H1 (cell line): ENCODE data around the gene PTGIR. TPM values are rescaled to one million over a fixed set of nuclear protein-coding genes. Genes with fewer than 3 reads are reported as not detected.

Experiments
- CTCF ChIA-PET: fragments of 300-600 bp; sonication (Branson Sonifier 250); formaldehyde crosslinking; loops from one replicate; lab custom pipeline; 2021; ENCODE audit not compliant: partially characterized antibody; lab: Charles Lee
- POLR2A ChIA-PET: fragments of 300-600 bp; sonication (Branson Sonifier 250); formaldehyde crosslinking; loops from one replicate; lab custom pipeline; 2021; ENCODE audit warnings: inconsistent platforms; ENCODE audit not compliant: partially characterized antibody; lab: Charles Lee
- DNase-seq, 2 experiments: peaks; one replicate each; pipeline versions ENCODE4 v3.0.0 to v3.0.0-alpha.2; 2010 to 2022; ENCODE audit warnings: low spot score in 2 of 2, low read depth in 1 of 2, mixed read lengths in 1 of 2
- FAIRE-seq: peaks from 2 replicates; lab custom pipeline; 2011; peaks lifted over from hg19 to GRCh38; lab: Jason Lieb, UNC
- H2AFZ ChIP-seq: 2 replicates; pipeline ENCODE4 v1.8.1; 2012; ENCODE audit warnings: low read length, inconsistent platforms
- H2AK5ac ChIP-seq: 2 replicates; pipeline ENCODE4 v1.6.1; 2013; ENCODE audit warnings: low read depth, low read length
- H2BK120ac ChIP-seq: replicated peaks from 2 replicates; pipeline ENCODE3; 2013; ENCODE audit warnings: low read depth, low read length, inconsistent platforms
- H2BK12ac ChIP-seq: 2 replicates; pipeline ENCODE4 v1.6.1; 2013; ENCODE audit warnings: low read depth, low read length
- H2BK15ac ChIP-seq: 2 replicates; pipeline ENCODE4 v1.6.1; 2013; ENCODE audit warnings: low read length
- H2BK20ac ChIP-seq: 2 replicates; pipeline ENCODE4 v1.6.1; 2013; ENCODE audit warnings: low read length
- H2BK5ac ChIP-seq: 2 replicates; pipeline ENCODE4 v1.6.1; 2013; ENCODE audit warnings: low read depth, low read length
- H3K14ac ChIP-seq: 2 replicates; pipeline ENCODE4 v1.6.1; 2013; ENCODE audit warnings: inconsistent platforms; ENCODE audit not compliant: insufficient read length
- H3K18ac ChIP-seq: 2 replicates; pipeline ENCODE4 v1.6.1; 2013; ENCODE audit warnings: low read length; ENCODE audit errors: extremely low read depth
- H3K23ac ChIP-seq: 2 replicates; pipeline ENCODE4 v1.6.1; 2013; ENCODE audit warnings: inconsistent platforms; ENCODE audit not compliant: insufficient read length
- H3K23me2 ChIP-seq: 2 replicates; pipeline ENCODE4 v1.6.1; 2013; ENCODE audit warnings: low read depth, low read length
- H3K27ac ChIP-seq: 2 replicates; pipeline ENCODE4 v1.6.1; 2011; ENCODE audit warnings: low read depth, low read length, inconsistent platforms
- H3K27me3 ChIP-seq, 4 experiments: replicated peaks in 1 of 4; 1 replicate in 1 of 4; 2 replicates in 3 of 4; pipeline versions ENCODE4 v1.6.1 to v1.8.1; 2011 to 2013; ENCODE audit warnings: low read length in 3 of 4, mild to moderate bottlenecking in 3 of 4, inconsistent platforms in 2 of 4, mixed read lengths in 2 of 4, moderate library complexity in 1 of 4; ENCODE audit not compliant: control insufficient read depth in 3 of 4, insufficient read depth in 3 of 4; ENCODE audit errors: extremely low read depth in 1 of 4
- H3K36me3 ChIP-seq, 4 experiments: 2 replicates each; pipeline versions ENCODE4 v1.6.1 to v1.8.1; 2011 to 2013; ENCODE audit warnings: mild to moderate bottlenecking in 4 of 4, low read length in 3 of 4, moderate library complexity in 2 of 4, control low read depth in 1 of 4, inconsistent platforms in 1 of 4; ENCODE audit not compliant: insufficient read depth in 4 of 4, control insufficient read depth in 2 of 4
- H3K4ac ChIP-seq: replicated peaks from 2 replicates; pipeline ENCODE3; 2013; ENCODE audit warnings: low read length, low read depth, mixed read lengths, inconsistent platforms; ENCODE audit not compliant: insufficient read length
- H3K4me1 ChIP-seq, 4 experiments: replicated peaks in 1 of 4; 1 replicate in 1 of 4; 2 replicates in 3 of 4; pipeline versions ENCODE4 v1.6.1 to v1.8.1; 2011 to 2013; ENCODE audit warnings: low read length in 3 of 4, inconsistent platforms in 2 of 4, mixed read lengths in 1 of 4; ENCODE audit not compliant: insufficient read depth in 4 of 4, control insufficient read depth in 3 of 4
- H3K4me2 ChIP-seq, 2 experiments: 2 replicates each; pipeline versions ENCODE4 v1.6.1 to v1.8.1; 2011 to 2013; ENCODE audit warnings: low read depth in 2 of 2, low read length in 2 of 2, control low read depth in 1 of 2, inconsistent platforms in 1 of 2, mild to moderate bottlenecking in 1 of 2; ENCODE audit not compliant: insufficient read depth in 1 of 2
- H3K4me3 ChIP-seq, 4 experiments: fragments of 200-600, 300-600 bp in 1 of 4; sonication (generic), shearing (Covaris generic), sonication (Bioruptor Twin) in 1 of 4; 2 replicates each; pipeline versions ENCODE4 v1.5.1 to v1.8.1; 2011 to 2016; ENCODE audit warnings: low read length in 4 of 4, low read depth in 3 of 4, control low read depth in 2 of 4, inconsistent platforms in 2 of 4, mild to moderate bottlenecking in 2 of 4, mixed read lengths in 1 of 4, moderate library complexity in 1 of 4; ENCODE audit not compliant: insufficient read depth in 2 of 4; ENCODE audit errors: extremely low read depth in 1 of 4
- H3K56ac ChIP-seq: replicated peaks from 2 replicates; pipeline ENCODE3; 2013; ENCODE audit warnings: low read depth, mild to moderate bottlenecking, mixed read lengths, low read length, inconsistent platforms; ENCODE audit not compliant: insufficient read length
- H3K79me1 ChIP-seq: 2 replicates; pipeline ENCODE4 v1.6.1; 2013; ENCODE audit warnings: low read depth, low read length, control low read depth
- H3K79me2 ChIP-seq, 2 experiments: 2 replicates each; pipeline versions ENCODE4 v1.6.1 to v1.8.1; 2012 to 2013; ENCODE audit warnings: low read length in 2 of 2, mild to moderate bottlenecking in 2 of 2, inconsistent platforms in 1 of 2; ENCODE audit not compliant: insufficient read depth in 2 of 2, control insufficient read depth in 1 of 2
- H3K9ac ChIP-seq, 4 experiments: replicated peaks in 1 of 4; 1 replicate in 1 of 4; 2 replicates in 3 of 4; pipeline versions ENCODE4 v1.6.1 to v1.8.1; 2011 to 2013; ENCODE audit warnings: low read depth in 3 of 4, low read length in 3 of 4, control low read depth in 2 of 4, mild to moderate bottlenecking in 2 of 4, moderate library complexity in 2 of 4, inconsistent platforms in 1 of 4; ENCODE audit errors: extremely low read depth in 1 of 4
- H3K9me3 ChIP-seq, 2 experiments: 2 replicates each; pipeline versions ENCODE4 v1.6.1 to v1.8.1; 2012 to 2013; ENCODE audit warnings: mild to moderate bottlenecking in 2 of 2, moderate library complexity in 2 of 2, control low read depth in 1 of 2, inconsistent platforms in 1 of 2, low read depth in 1 of 2, low read length in 1 of 2, mixed read lengths in 1 of 2; ENCODE audit not compliant: insufficient read depth in 2 of 2
- H4K20me1 ChIP-seq, 2 experiments: replicated peaks in 1 of 2; 2 replicates each; pipeline versions ENCODE3 to v1.8.1; 2011 to 2013; ENCODE audit warnings: inconsistent platforms in 2 of 2, low read length in 2 of 2, mild to moderate bottlenecking in 1 of 2; ENCODE audit not compliant: insufficient read depth in 2 of 2, control insufficient read depth in 1 of 2
- H4K5ac ChIP-seq: 2 replicates; pipeline ENCODE4 v1.6.1; 2013; ENCODE audit warnings: low read length, low read depth, mixed read lengths, inconsistent platforms; ENCODE audit not compliant: insufficient read length
- H4K8ac ChIP-seq: 2 replicates; pipeline ENCODE4 v1.8.0; 2013; ENCODE audit warnings: mild to moderate bottlenecking, moderate library complexity, low read length, inconsistent platforms; ENCODE audit not compliant: insufficient read depth; ENCODE audit errors: extremely low read depth
- H4K91ac ChIP-seq: replicated peaks from 2 replicates; pipeline ENCODE3; 2013; ENCODE audit warnings: low read length, mixed read lengths, inconsistent platforms; ENCODE audit not compliant: insufficient read length
- CBX8 ChIP-seq: fragments of 300-800, 300-1000 bp; sonication (generic); IDR thresholded peaks from 2 replicates; pipeline ENCODE4 v1.7.1; 2016; ENCODE audit warnings: low read depth, low read length, borderline replicate concordance
- CHD2 ChIP-seq: IDR thresholded peaks from 2 replicates; pipeline ENCODE4 v1.6.1; 2012; ENCODE audit warnings: low read length, improper control_type of control experiment
- CTBP2 ChIP-seq: IDR thresholded peaks from 2 replicates; pipeline ENCODE4 v1.7.0; 2011; ENCODE audit warnings: borderline replicate concordance, mild to moderate bottlenecking, moderate library complexity, mixed read lengths, low read length; ENCODE audit not compliant: insufficient read depth, insufficient read length
- E2F6 ChIP-seq: IDR thresholded peaks from 2 replicates; pipeline ENCODE4 v1.6.1; 2012; ENCODE audit warnings: inconsistent platforms
- JUND ChIP-seq: IDR thresholded peaks from 2 replicates; pipeline ENCODE4 v1.6.1; 2011; ENCODE audit warnings: mild to moderate bottlenecking, improper control_type of control experiment, low read length
- KDM1A ChIP-seq: fragments of 200-600, 300-600 bp; sonication (generic); IDR thresholded peaks from 2 replicates; pipeline ENCODE4 v1.7.1; 2016; ENCODE audit warnings: mild to moderate bottlenecking, low read length, borderline replicate concordance
- MAFK ChIP-seq: IDR thresholded peaks from 2 replicates; pipeline ENCODE4 v1.6.1; 2012; ENCODE audit warnings: low read depth, mild to moderate bottlenecking, improper control_type of control experiment, low read length
- POLR2AphosphoS5 ChIP-seq: IDR thresholded peaks from 2 replicates; pipeline ENCODE4 v1.6.1; 2011; ENCODE audit warnings: low read depth, low read length
- SIX5 ChIP-seq: IDR thresholded peaks from 2 replicates; pipeline ENCODE4 v1.6.1; 2011; ENCODE audit warnings: mild to moderate bottlenecking, low read depth, low read length
- SRF ChIP-seq: IDR thresholded peaks from 2 replicates; pipeline ENCODE4 v1.6.1; 2011; ENCODE audit warnings: mild to moderate bottlenecking, low read depth, low read length, moderate library complexity
- WGBS, 2 experiments: shearing (Covaris generic) in 1 of 2; methylation state at CpG; one replicate each; pipeline versions ENCODE4 v1.1.6 to v1.1.7; 2013 to 2015; ENCODE audit warnings: low lambda C conversion rate in 2 of 2, mixed read lengths in 2 of 2, inconsistent platforms in 1 of 2, low coverage in 1 of 2, missing lambda C conversion rate in 1 of 2; ENCODE audit not compliant: insufficient replicate concordance in 2 of 2, insufficient coverage in 1 of 2, insufficient read length in 1 of 2; ENCODE audit errors: extremely low coverage in 1 of 2, missing lambda C conversion rate in 1 of 2; 5-methylcytosine and 5-hydroxymethylcytosine counted together
- polyA plus RNA-seq, 7 experiments: library from polyadenylated mRNA; depleted of rRNA in 3 of 7; stranded (reverse) in 5 of 7; unstranded in 2 of 7; fragments of >200 nt in 5 of 7; fragments of 200-250 nt in 2 of 7; gene quantifications; 1 replicate in 5 of 7; 2 replicates in 1 of 7; 4 replicates in 1 of 7; pipeline versions ENCODE4 v1.2.1 to v1.2.3, GENCODE V29; 2011 to 2013; ENCODE audit warnings: missing spikeins in 2 of 7, mixed read lengths in 2 of 7
- total RNA-seq: library from RNA; stranded (reverse); fragmentation: NEBNext Ultra II Directional; extraction: Animal tissue kit (Norgen Biotek cat#: 25700); gene quantifications from 2 replicates; pipeline ENCODE4 v1.2.1, GENCODE V29; 2021
- TF ChIP-seq, protein P1 (sequence below): IDR thresholded peaks from 2 replicates; pipeline ENCODE4 v1.6.1; 2011; ENCODE audit warnings: low read depth, mild to moderate bottlenecking, low read length; ENCODE audit not compliant: insufficient read depth
- TF ChIP-seq, protein P2 (sequence below): IDR thresholded peaks from 2 replicates; pipeline ENCODE4 v1.6.1; 2012; ENCODE audit warnings: inconsistent platforms

PTGIR gene
- total and polyA plus RNA-seq, 2 of the 8 experiments (the other 6 are each of a cell fraction or from before 2014, with no cell fraction given) = 0.15 TPM; not detected in 1

DNA sequence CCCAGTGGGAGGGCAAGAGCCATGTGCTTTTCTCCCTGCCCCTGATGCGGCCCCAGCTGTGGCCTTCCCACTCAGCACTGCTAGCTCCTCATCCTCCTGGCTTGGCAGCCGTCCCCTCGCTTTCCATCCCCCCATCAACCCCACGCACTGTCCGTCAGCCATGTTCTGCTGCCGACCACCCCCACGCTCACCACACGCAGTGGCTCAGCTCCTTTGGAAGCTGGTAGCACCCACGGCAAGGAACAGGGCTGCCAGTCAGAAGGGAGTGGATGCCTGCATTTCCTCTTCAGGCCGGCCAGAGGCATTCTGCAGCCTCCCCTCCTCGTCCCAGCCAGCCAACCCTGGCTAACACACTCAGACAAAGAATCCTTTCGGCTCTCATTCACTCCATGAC, 17.4 kb downstream of the PTGIR start:
- no peak overlapping the region for H2BK5ac ChIP-seq
- no peaks in the 10 kb centered on the region for H3K27me3 ChIP-seq
- H3K27ac ChIP-seq = no peak overlapping the region
- H2BK120ac ChIP-seq = no peak overlapping the region
- ChIA-PET POLR2A (interaction anchor here (1.7 to 2.2 kb wide), 2 partner anchors 14 to 18 kb away, joined by 4 to 7 read pairs; no protein-coding TSS in a partner anchor), CTCF (interaction anchor here (0.9 to 3.4 kb wide), 6 partner anchors 9 to 70 kb away, joined by 3 to 21 read pairs (median 10); no protein-coding TSS in a partner anchor)
- no peak overlapping the region for H4K91ac ChIP-seq
- no peak overlapping the region for H3K9ac ChIP-seq
- H4K20me1 ChIP-seq = peaks cover 20 to 37% of the 10 kb centered on the region in 2 experiments
- H2AK5ac ChIP-seq = no peak overlapping the region
- peaks cover 0 to 17% (median 7%) of the 10 kb centered on the region in 4 experiments; a peak in 5 of 7 replicates for H3K4me1 ChIP-seq
- H3K9me3 ChIP-seq = no peaks in the 10 kb centered on the region
- no peak overlapping the region for H2BK12ac ChIP-seq
- no peak overlapping the region for H3K14ac ChIP-seq
- no peak overlapping the region for H3K23ac ChIP-seq
- H4K8ac ChIP-seq = no peak overlapping the region
- no peak overlapping the region for H3K18ac ChIP-seq
- no peak overlapping the region for H3K56ac ChIP-seq
- no peak overlapping the region for H2BK15ac ChIP-seq
- no peak for DNase-seq
- peaks cover 16 to 44% (median 40%) of the 10 kb centered on the region in 4 experiments; a peak in 7 of 8 replicates for H3K36me3 ChIP-seq
- 87% methylated on average over 10 of the region's 12 CpGs; no CpG with 5 or more reads in 1 of the 2 experiments for WGBS, 2 experiments
- no peak overlapping the region for H4K5ac ChIP-seq
- no peak overlapping the region for H2BK20ac ChIP-seq
- peaks cover 12 to 25% of the 10 kb centered on the region in 2 experiments for H3K79me2 ChIP-seq
- H3K4me3 ChIP-seq = no peak overlapping the region
- peaks cover 14% of the 10 kb centered on the region for H3K79me1 ChIP-seq
- H3K4me2 ChIP-seq = no peak overlapping the region
- FAIRE-seq = no peak
- H3K4ac ChIP-seq = no peak overlapping the region
- H3K23me2 ChIP-seq = peaks cover 2% of the 10 kb centered on the region; the same call in 1 of the 2 replicates
- H2AFZ ChIP-seq = no peak overlapping the region
- TF ChIP-seq, protein P1, sequence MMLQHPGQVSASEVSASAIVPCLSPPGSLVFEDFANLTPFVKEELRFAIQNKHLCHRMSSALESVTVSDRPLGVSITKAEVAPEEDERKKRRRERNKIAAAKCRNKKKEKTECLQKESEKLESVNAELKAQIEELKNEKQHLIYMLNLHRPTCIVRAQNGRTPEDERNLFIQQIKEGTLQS = no peak
- TF ChIP-seq SIX5 (no peak), JUND (no peak), E2F6 (no peak), MAFK (no peak), POLR2AphosphoS5 (no peak), SRF (no peak), CHD2 (no peak), KDM1A (no peak), CTBP2 (no peak), CBX8 (no peak)
- TF ChIP-seq, protein P2, sequence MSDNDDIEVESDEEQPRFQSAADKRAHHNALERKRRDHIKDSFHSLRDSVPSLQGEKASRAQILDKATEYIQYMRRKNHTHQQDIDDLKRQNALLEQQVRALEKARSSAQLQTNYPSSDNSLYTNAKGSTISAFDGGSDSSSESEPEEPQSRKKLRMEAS = no peak
